Neutrophil (primary cell): ENCODE data around the gene THSD7B.
"Not testable (repeated sequence)": the region's sequence is repeated elsewhere in the genome, so short reads cannot be mapped to it uniquely, and the experiment has no call there.

Experiments
- H3K27ac ChIP-seq: fragments of 200-600 bp; sonication (generic); 2 replicates; pipeline ENCODE4 v1.5.1; 2016; ENCODE audit warnings: mild to moderate bottlenecking, moderate library complexity
- H3K27me3 ChIP-seq: fragments of 200-600 bp; sonication (generic); 2 replicates; pipeline ENCODE4 v1.6.0; 2016; ENCODE audit warnings: mild to moderate bottlenecking
- H3K36me3 ChIP-seq: fragments of 200-600 bp; sonication (generic); 2 replicates; pipeline ENCODE4 v1.5.1; 2017
- H3K4me1 ChIP-seq, 2 experiments: fragments of 200-600 bp in 1 of 2; sonication (generic) in 1 of 2; 1 replicate in 1 of 2; 2 replicates in 1 of 2; pipeline versions ENCODE4 v1.5.1 to v1.6.1; 2013 to 2016; ENCODE audit warnings: low read depth in 1 of 2, low read length in 1 of 2, mild to moderate bottlenecking in 1 of 2, moderate library complexity in 1 of 2; ENCODE audit not compliant: control insufficient read depth in 1 of 2, insufficient read depth in 1 of 2
- H3K4me3 ChIP-seq, 2 experiments: fragments of 200-600 bp in 1 of 2; sonication (generic) in 1 of 2; 1 replicate in 1 of 2; 2 replicates in 1 of 2; pipeline ENCODE4 v1.5.1; 2013 to 2016; ENCODE audit warnings: low read depth in 1 of 2, low read length in 1 of 2, mild to moderate bottlenecking in 1 of 2, moderate library complexity in 1 of 2
- H3K9me3 ChIP-seq: fragments of 200-600 bp; sonication (generic); 2 replicates; pipeline ENCODE4 v1.5.1; 2016
- CTCF ChIP-seq: fragments of 200-600 bp; sonication (generic); IDR thresholded peaks from 2 replicates; pipeline ENCODE4 v1.5.1; 2016; ENCODE audit warnings: antibody characterized with exemption

The THSD7B gene

GRCh38 chr2:136741471-136741870 lies 23.9 kb upstream of the THSD7B start:
- H3K9me3 ChIP-seq: no peaks in the 10 kb centered on the region
- no peaks in the 10 kb centered on the region for H3K4me1 ChIP-seq
- no peaks in the 10 kb centered on the region for H3K27me3 ChIP-seq
- H3K4me3 ChIP-seq: no peak overlapping the region
- TF ChIP-seq CTCF: no peak
- H3K36me3 ChIP-seq: no peaks in the 10 kb centered on the region
- no peak overlapping the region for H3K27ac ChIP-seq

GRCh38 chr2:136750065-136750464 lies 15.3 kb upstream of the THSD7B start:
- H3K27me3 ChIP-seq: no peaks in the 10 kb centered on the region
- no peaks in the 10 kb centered on the region for H3K4me1 ChIP-seq
- no peaks in the 10 kb centered on the region for H3K36me3 ChIP-seq
- no peak overlapping the region for H3K4me3 ChIP-seq
- no peaks in the 10 kb centered on the region for H3K9me3 ChIP-seq
- no peak overlapping the region for H3K27ac ChIP-seq
- TF ChIP-seq CTCF: no peak

GRCh38 chr2:136751406-136751805 lies 13.9 kb upstream of the THSD7B start:
- Histone ChIP-seq H3K36me3 (no peaks in the 10 kb centered on the region), H3K4me1 (no peaks in the 10 kb centered on the region), H3K9me3 (no peaks in the 10 kb centered on the region), H3K27me3 (no peaks in the 10 kb centered on the region), H3K27ac (no peak overlapping the region), H3K4me3 (no peak overlapping the region)
- TF ChIP-seq CTCF: no peak

GRCh38 chr2:136758504-136758903 lies 6.8 kb upstream of the THSD7B start:
- H3K9me3 ChIP-seq, H3K4me1 ChIP-seq, H3K27ac ChIP-seq, H3K4me3 ChIP-seq, H3K36me3 ChIP-seq: not testable (repeated sequence)
- peaks cover 19% of the 10 kb centered on the region for H3K27me3 ChIP-seq

- peaks cover 79% of the 10 kb centered on the region for H3K27me3 ChIP-seq
- H3K4me3 ChIP-seq: no peak overlapping the region
- H3K9me3 ChIP-seq: no peaks in the 10 kb centered on the region
- no peak overlapping the region for H3K27ac ChIP-seq
- H3K36me3 ChIP-seq: no peaks in the 10 kb centered on the region
- H3K4me1 ChIP-seq: no peaks in the 10 kb centered on the region
- TF ChIP-seq CTCF: no peak
These were observed 691 bp upstream of the THSD7B start for GRCh38 chr2:136764452-136765255.

- H3K4me3 ChIP-seq: no peak overlapping the region
- H3K9me3 ChIP-seq: no peaks in the 10 kb centered on the region
- no peak overlapping the region for H3K27ac ChIP-seq
- no peaks in the 10 kb centered on the region for H3K4me1 ChIP-seq
- peaks cover 87% of the 10 kb centered on the region for H3K27me3 ChIP-seq
- no peak for TF ChIP-seq CTCF
- no peaks in the 10 kb centered on the region for H3K36me3 ChIP-seq
These were observed 694 bp downstream of the THSD7B start for GRCh38 chr2:136766073-136766404.
